Stomach (tissue), 9 donors: ENCODE measurements around the gene GLYATL1B. TPM values are rescaled to one million over a fixed set of nuclear protein-coding genes. Genes with fewer than 3 reads are reported as not detected.
"Not testable (repeated sequence)": the region's sequence is repeated elsewhere in the genome, so short reads cannot be mapped to it uniquely, and the experiment has no call there.

Source experiments
- DNase-seq, 2 donors: peaks; one replicate each; pipeline versions ENCODE4 v3.0.0 to v3.0.0-alpha.2; 2013 to 2019
- H3K27ac ChIP-seq, 5 donors: fragments of 200-600 bp in 4 of 5; sonication (generic) in 4 of 5; one replicate each; pipeline ENCODE4 v1.5.1; 2013 to 2019; ENCODE audit warnings: mild to moderate bottlenecking in 1 of 5, moderate library complexity in 1 of 5
- H3K27me3 ChIP-seq, 3 donors: fragments of 200-600 bp; sonication (generic); one replicate each; pipeline ENCODE4 v1.5.1; 2017 to 2019; ENCODE audit warnings: mixed run types in 1 of 3
- H3K36me3 ChIP-seq, 4 donors: fragments of 200-600 bp; sonication (generic); 1 replicate in 3 of 4; 2 replicates in 1 of 4; pipeline ENCODE4 v1.5.1; 2016 to 2019
- H3K4me1 ChIP-seq, 4 donors: fragments of 200-600 bp; sonication (generic); one replicate each; pipeline ENCODE4 v1.5.1; 2016 to 2019
- H3K4me3 ChIP-seq, 4 donors: fragments of 200-600 bp; sonication (generic) in 3 of 4; one replicate each; pipeline ENCODE4 v1.5.1; 2016 to 2019; ENCODE audit warnings: mild to moderate bottlenecking in 1 of 4
- H3K9me3 ChIP-seq, 4 donors: fragments of 200-600 bp; sonication (generic); one replicate each; pipeline ENCODE4 v1.5.1; 2016 to 2019
- EP300 ChIP-seq: sonication (generic); formaldehyde crosslinking; IDR thresholded peaks from one replicate; pipeline ENCODE4 v1.6.1; 2017; ENCODE audit warnings: antibody characterized with exemption
- POLR2A ChIP-seq, 4 donors: fragments of 450-650 bp; IDR thresholded peaks; one replicate each; pipeline ENCODE4 v1.6.1; 2016; ENCODE audit warnings: antibody characterized with exemption in 4 of 4, control low read depth in 2 of 4, mild to moderate bottlenecking in 1 of 4, moderate library complexity in 1 of 4
- POLR2AphosphoS5 ChIP-seq, 3 donors: sonication (generic); formaldehyde crosslinking; IDR thresholded peaks; one replicate each; pipeline ENCODE4 v1.6.1; 2016; ENCODE audit warnings: antibody characterized with exemption in 3 of 3
- WGBS, 5 donors: extraction: QIAGEN DNeasy Blood & Tissue Kit in 3 of 5; methylation state at CpG; one replicate each; pipeline versions ENCODE4 v1.1.5 to v1.1.7; 2013 to 2018; 5-methylcytosine and 5-hydroxymethylcytosine counted together
- intact Hi-C: fragments of 100-400 bp; cut with DNase I; formaldehyde crosslinking; loops from one replicate; pipeline ENCODE4 v1.15.1; 2023; ENCODE audit warnings: low total_unique reads
- polyA plus RNA-seq, 3 donors: library from polyadenylated mRNA; stranded (reverse); fragments of 200-250 nt; gene quantifications; one replicate each; pipeline ENCODE4 v1.2.3, GENCODE V29; 2013
- total RNA-seq, 5 donors: library from RNA; depleted of rRNA; stranded (reverse); fragments of >200 nt; gene quantifications; one replicate each; pipeline versions ENCODE4 v1.1.0 to v1.2.3, GENCODE V29; 2014 to 2016
- TF ChIP-seq, protein P1 (sequence below), 7 experiments: fragments of 450-650 bp in 4 of 7; fragments of 200-600 bp in 3 of 7; sonication (generic) in 3 of 7; IDR thresholded peaks; one replicate each; pipeline ENCODE4 v1.5.1; 2016 to 2019; ENCODE audit warnings: antibody characterized with exemption in 7 of 7, control low read depth in 2 of 7, mild to moderate bottlenecking in 1 of 7
- donor health status: healthy with polysubstance abuse.
- donor health status: Bipolar disorder and iron deficiency.
- donor health status: healthy.

The GLYATL1B gene
- total and polyA plus RNA-seq, 8 donors = not detected

GRCh38 chr11:59058120-59059033 is 27.7 kb upstream of the GLYATL1B start:
- Histone ChIP-seq H3K4me1 (peaks cover 0 to 13% (median 8%) of the 10 kb centered on the region in 4 donors), H3K27me3 (peaks cover 0 to 47% (median 0%) of the 10 kb centered on the region in 3 donors), H3K4me3 (peak overlapping the region; percentile 32 to 49 (median 38))
- H3K9me3 ChIP-seq, intact Hi-C loops, H3K27ac ChIP-seq, H3K36me3 ChIP-seq: not testable (repeated sequence)
- WGBS, 5 donors = 7 to 8% (median 8%) methylated on average over 27 of the region's 27 CpGs
- DNase-seq = peak; percentile 85 to 93
- TF ChIP-seq, protein P1, sequence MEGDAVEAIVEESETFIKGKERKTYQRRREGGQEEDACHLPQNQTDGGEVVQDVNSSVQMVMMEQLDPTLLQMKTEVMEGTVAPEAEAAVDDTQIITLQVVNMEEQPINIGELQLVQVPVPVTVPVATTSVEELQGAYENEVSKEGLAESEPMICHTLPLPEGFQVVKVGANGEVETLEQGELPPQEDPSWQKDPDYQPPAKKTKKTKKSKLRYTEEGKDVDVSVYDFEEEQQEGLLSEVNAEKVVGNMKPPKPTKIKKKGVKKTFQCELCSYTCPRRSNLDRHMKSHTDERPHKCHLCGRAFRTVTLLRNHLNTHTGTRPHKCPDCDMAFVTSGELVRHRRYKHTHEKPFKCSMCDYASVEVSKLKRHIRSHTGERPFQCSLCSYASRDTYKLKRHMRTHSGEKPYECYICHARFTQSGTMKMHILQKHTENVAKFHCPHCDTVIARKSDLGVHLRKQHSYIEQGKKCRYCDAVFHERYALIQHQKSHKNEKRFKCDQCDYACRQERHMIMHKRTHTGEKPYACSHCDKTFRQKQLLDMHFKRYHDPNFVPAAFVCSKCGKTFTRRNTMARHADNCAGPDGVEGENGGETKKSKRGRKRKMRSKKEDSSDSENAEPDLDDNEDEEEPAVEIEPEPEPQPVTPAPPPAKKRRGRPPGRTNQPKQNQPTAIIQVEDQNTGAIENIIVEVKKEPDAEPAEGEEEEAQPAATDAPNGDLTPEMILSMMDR (IDR thresholded peaks at IDR 0.05) = peak in 5 of 7 experiments; percentile 67 to 92 (median 83)
- peak in 1 of 3 donors; percentile 39 for TF ChIP-seq POLR2AphosphoS5 (IDR thresholded peaks at IDR 0.05)

GRCh38 chr11:59060096-59060495 is 26.0 kb upstream of the GLYATL1B start:
- H3K36me3 ChIP-seq, H3K27ac ChIP-seq, DNase-seq, H3K4me3 ChIP-seq, H3K9me3 ChIP-seq, intact Hi-C loops: not testable (repeated sequence)
- WGBS, 5 donors = 44 to 70% (median 63%) methylated on average over 3 of the region's 3 CpGs
- H3K4me1 ChIP-seq = peaks cover 0 to 13% (median 8%) of the 10 kb centered on the region in 4 donors
- peaks cover 0 to 62% (median 6%) of the 10 kb centered on the region in 3 donors for H3K27me3 ChIP-seq

DNA sequence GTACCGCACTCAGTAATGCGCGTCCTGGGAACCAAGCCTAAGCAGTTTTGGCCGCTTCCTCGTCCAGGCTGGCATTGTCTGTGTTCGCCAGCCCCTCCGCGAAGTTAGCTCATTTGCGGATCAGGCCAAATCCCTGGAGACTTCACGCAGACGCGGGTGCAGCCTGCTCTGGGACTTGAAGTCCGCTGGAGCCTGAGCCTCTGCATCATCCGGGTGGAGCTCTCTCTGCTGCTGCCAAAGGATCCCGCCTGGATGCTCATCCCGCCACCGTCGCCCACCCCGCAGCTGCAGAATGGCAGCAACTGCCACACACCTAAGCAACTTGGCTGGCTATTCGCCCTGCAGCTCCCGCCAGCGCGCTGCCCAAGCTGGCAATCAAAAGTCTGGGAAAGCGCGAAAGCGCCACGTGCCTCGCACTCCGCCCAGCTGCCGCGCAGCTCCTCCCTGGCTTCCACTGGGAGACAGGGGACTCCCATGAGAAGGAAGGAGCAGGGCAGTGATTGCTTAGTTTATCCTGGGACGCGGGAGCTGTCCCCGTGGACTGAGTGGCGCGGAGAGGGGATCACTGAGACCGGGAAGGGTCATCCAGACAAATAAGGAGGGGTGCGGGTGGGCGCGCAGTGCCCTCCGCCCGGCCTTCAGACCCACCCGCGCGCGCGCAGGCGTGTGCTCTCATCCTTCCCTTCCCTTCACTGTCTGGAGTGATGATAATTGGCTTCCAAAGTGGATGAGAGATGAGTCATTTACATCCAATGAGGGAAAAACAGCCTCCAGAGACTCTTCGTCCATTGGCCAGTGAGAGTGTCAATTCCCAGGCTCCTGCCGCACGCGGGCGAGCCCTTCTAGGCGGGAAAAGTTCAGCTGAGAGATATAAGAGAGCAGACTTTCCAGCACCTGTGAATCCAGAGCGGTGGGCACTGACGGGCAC is 23.2 kb upstream of the GLYATL1B start:
- peak in 1 of 2 donors; percentile 11 for DNase-seq
- no peak overlapping the region for H3K4me3 ChIP-seq
- no peak overlapping the region for H3K27ac ChIP-seq
- intact Hi-C loops = no loop called here
- WGBS, 5 donors = 41 to 61% (median 50%) methylated on average over 54 to 56 of the region's 56 CpGs
- H3K36me3 ChIP-seq = no peaks in the 10 kb centered on the region
- TF ChIP-seq POLR2A (IDR thresholded peaks at IDR 0.05) (no peak), POLR2AphosphoS5 (IDR thresholded peaks at IDR 0.05) (no peak), EP300 (no peak)
- TF ChIP-seq, protein P1 (IDR thresholded peaks at IDR 0.05) = no peak
- no peaks in the 10 kb centered on the region for H3K9me3 ChIP-seq
- peaks cover 0 to 9% (median 5%) of the 10 kb centered on the region in 4 donors for H3K4me1 ChIP-seq
- H3K27me3 ChIP-seq = peaks cover 0 to 59% (median 6%) of the 10 kb centered on the region in 3 donors

- intact Hi-C loops, H3K9me3 ChIP-seq, DNase-seq, H3K27ac ChIP-seq, H3K36me3 ChIP-seq, H3K4me1 ChIP-seq, H3K4me3 ChIP-seq: not testable (repeated sequence)
- peaks cover 0 to 47% (median 6%) of the 10 kb centered on the region in 3 donors for H3K27me3 ChIP-seq
- WGBS, 5 donors = 75 to 76% (median 75%) methylated on average over 14 of the region's 14 CpGs
These were observed 21.9 kb upstream of the GLYATL1B start for GRCh38 chr11:59063996-59064727.

GRCh38 chr11:59069087-59069486 is 17.0 kb upstream of the GLYATL1B start:
- H3K4me3 ChIP-seq = no peak overlapping the region
- no peaks in the 10 kb centered on the region for H3K36me3 ChIP-seq
- no peak for TF ChIP-seq POLR2A (IDR thresholded peaks at IDR 0.05)
- TF ChIP-seq, protein P1 (IDR thresholded peaks at IDR 0.05) = no peak
- TF ChIP-seq EP300 = no peak
- TF ChIP-seq POLR2AphosphoS5 (IDR thresholded peaks at IDR 0.05) = no peak
- WGBS, 5 donors = 79 to 88% (median 80%) methylated on average over 1 of the region's 1 CpG
- H3K27ac ChIP-seq = no peak overlapping the region
- peaks cover 0 to 23% (median 5%) of the 10 kb centered on the region in 3 donors for H3K27me3 ChIP-seq
- intact Hi-C loops = no loop called here
- no peak for DNase-seq
- H3K9me3 ChIP-seq = peaks cover 0 to 5% (median 0%) of the 10 kb centered on the region in 4 donors
- no peaks in the 10 kb centered on the region for H3K4me1 ChIP-seq
